Right atrium auricular region (tissue), 2 donors: ENCODE results near the gene RAI1. TPM values are rescaled to one million over a fixed set of nuclear protein-coding genes. Genes with fewer than 3 reads are reported as not detected.

Experiments
- DNase-seq: peaks from one replicate; pipeline ENCODE4 v3.0.0-alpha.2; 2019; ENCODE audit warnings: low spot score
- H3K27ac ChIP-seq, 2 donors: fragments of 200-600 bp; sonication (generic); 1 replicate in 1 of 2; 2 replicates in 1 of 2; pipeline ENCODE4 v1.5.1; 2016 to 2019
- H3K27me3 ChIP-seq, 2 donors: fragments of 200-600 bp; sonication (generic); one replicate each; pipeline versions ENCODE4 v1.5.1 to v1.6.0; 2017 to 2019
- H3K36me3 ChIP-seq: fragments of 200-600 bp; sonication (generic); one replicate; pipeline ENCODE4 v1.5.1; 2016
- H3K4me1 ChIP-seq, 2 donors: fragments of 200-600 bp; sonication (generic); one replicate each; pipeline versions ENCODE4 v1.5.1 to v1.6.0; 2017 to 2019
- H3K4me3 ChIP-seq, 2 donors: fragments of 200-600 bp; sonication (generic); 1 replicate in 1 of 2; 2 replicates in 1 of 2; pipeline ENCODE4 v1.5.1; 2017 to 2019; ENCODE audit warnings: mild to moderate bottlenecking in 1 of 2, moderate library complexity in 1 of 2
- H3K9me3 ChIP-seq, 2 donors: fragments of 200-600 bp; sonication (generic); one replicate each; pipeline ENCODE4 v1.5.1; 2019
- total RNA-seq, 2 donors: library from RNA; depleted of rRNA; stranded (reverse); fragments of >200 nt; gene quantifications; one replicate each; pipeline ENCODE4 v1.1.0, GENCODE V29; 2016
- TF ChIP-seq, protein P1 (sequence below), 2 donors: fragments of 200-600 bp; sonication (generic); IDR thresholded peaks; one replicate each; pipeline ENCODE4 v1.5.1; 2019; ENCODE audit warnings: antibody characterized with exemption in 2 of 2

RAI1 gene
- total RNA-seq, 2 donors from 2014 or later: 23.8 to 24.9 TPM

DNA sequence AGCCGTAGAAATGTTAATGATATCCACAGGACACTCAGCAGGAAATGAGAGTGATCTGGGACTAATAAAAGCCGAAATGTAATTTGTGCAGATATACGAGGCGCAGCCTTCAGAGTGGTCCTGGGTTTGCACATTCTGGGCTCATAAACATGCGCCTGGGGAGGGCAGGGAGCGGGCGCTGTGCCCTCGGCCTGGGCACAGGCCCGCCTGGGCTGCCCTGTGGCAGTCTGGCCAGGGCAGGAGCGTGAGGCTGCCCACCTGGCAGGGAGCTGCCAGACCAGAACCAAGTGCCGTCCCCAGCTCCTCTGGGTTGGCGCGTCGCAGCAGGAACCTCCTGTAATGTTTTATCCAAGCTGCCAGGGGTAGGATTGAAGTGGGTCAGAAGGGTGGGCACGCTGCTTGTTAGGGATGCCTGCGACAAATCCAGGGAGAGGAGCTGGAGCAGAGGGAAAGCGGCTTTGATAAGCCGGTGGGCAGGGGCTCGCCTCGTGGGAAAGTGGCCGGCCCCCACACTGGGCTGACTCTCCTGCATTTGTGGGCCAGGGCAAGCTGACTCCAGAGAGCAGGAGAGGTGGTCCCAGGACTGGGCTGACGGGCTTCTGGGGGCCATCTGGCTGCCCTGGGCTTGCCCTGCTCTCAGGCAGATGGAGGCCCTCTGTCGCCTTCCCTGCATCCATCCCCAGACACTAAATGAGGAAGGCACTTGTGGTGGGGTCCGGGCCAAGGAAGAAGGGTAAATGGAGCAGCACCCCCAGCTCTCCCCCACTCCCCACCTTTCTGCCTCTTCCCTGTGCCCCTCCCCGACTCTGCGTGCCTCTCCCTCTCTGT lies 109.6 kb downstream of the RAI1 start:
- Histone ChIP-seq H3K9me3 (no peaks in the 10 kb centered on the region), H3K4me3 (no peak overlapping the region), H3K27ac (peak overlapping the region in 1 of 2 donors; percentile 38), H3K36me3 (peaks cover 21% of the 10 kb centered on the region), H3K27me3 (no peaks in the 10 kb centered on the region), H3K4me1 (peaks cover 0 to 73% of the 10 kb centered on the region in 2 donors)
- TF ChIP-seq, protein P1, sequence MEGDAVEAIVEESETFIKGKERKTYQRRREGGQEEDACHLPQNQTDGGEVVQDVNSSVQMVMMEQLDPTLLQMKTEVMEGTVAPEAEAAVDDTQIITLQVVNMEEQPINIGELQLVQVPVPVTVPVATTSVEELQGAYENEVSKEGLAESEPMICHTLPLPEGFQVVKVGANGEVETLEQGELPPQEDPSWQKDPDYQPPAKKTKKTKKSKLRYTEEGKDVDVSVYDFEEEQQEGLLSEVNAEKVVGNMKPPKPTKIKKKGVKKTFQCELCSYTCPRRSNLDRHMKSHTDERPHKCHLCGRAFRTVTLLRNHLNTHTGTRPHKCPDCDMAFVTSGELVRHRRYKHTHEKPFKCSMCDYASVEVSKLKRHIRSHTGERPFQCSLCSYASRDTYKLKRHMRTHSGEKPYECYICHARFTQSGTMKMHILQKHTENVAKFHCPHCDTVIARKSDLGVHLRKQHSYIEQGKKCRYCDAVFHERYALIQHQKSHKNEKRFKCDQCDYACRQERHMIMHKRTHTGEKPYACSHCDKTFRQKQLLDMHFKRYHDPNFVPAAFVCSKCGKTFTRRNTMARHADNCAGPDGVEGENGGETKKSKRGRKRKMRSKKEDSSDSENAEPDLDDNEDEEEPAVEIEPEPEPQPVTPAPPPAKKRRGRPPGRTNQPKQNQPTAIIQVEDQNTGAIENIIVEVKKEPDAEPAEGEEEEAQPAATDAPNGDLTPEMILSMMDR (IDR thresholded peaks at IDR 0.05): no peak
- no peak for DNase-seq

DNA sequence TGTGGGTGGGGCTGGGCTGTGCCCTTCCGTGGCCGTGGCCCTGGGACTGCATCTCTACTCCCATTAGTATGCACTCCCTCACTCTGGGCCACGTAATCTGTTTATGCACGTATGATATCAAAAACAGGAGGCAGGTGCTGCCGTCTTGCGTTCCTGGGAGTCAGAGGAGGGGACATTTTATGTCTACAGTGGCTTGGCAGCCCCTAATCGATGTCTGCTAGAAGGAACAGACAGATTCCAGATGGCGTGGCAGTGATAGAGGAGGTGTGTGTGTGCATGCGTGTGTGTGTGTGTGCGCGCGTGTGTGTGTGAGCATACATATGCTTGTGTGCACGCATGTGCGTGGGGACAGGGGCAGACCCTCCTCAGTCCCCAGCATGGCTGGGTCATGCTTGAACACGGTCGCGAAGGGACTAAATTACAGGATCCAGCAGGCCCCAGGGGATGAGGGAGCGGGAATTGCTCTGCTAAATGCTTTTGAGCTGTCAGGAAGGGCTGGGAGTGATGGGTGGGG lies 110.8 kb downstream of the RAI1 start:
- DNase-seq: no peak
- peaks cover 0 to 61% of the 10 kb centered on the region in 2 donors for H3K4me1 ChIP-seq
- H3K36me3 ChIP-seq: peaks cover 32% of the 10 kb centered on the region
- peak overlapping the region in 1 of 2 donors; percentile 13 for H3K4me3 ChIP-seq
- H3K27me3 ChIP-seq: no peaks in the 10 kb centered on the region
- TF ChIP-seq, protein P1 (IDR thresholded peaks at IDR 0.05): no peak
- H3K27ac ChIP-seq: peak overlapping the region; percentile 50 to 67
- no peaks in the 10 kb centered on the region for H3K9me3 ChIP-seq

DNA sequence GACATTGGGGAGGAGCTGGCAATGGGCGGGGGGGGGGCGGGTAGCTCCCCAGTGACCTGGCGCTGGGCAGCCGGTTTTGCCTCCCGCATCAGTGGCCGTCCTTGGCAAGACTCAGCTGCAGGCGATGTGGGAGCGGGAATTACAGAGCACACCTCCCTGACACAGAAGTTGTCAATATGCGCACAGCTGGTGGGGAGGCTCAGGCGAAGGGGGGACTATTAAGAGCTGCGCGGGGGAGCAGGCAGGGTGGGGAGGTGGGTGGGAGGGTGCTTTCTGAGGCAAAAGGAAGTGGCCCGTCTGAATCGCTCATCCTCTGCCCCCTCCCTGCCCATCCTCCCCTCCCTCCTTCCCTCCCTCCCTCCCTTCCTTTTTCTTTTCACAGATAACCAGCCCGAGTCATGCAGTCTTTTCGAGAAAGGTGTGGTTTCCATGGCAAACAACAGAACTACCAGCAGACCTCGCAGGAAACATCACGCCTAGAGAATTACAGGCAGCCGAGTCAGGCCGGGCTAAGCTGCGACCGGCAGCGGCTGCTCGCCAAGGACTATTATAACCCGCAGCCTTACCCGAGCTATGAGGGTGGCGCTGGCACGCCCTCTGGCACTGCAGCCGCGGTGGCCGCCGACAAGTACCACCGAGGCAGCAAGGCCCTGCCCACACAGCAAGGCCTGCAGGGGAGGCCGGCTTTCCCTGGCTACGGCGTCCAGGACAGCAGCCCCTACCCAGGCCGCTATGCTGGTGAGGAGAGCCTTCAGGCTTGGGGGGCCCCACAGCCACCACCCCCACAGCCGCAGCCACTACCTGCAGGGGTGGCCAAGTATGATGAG lies 111.5 kb downstream of the RAI1 start:
- no peak for DNase-seq
- Histone ChIP-seq H3K9me3 (no peaks in the 10 kb centered on the region), H3K36me3 (peaks cover 39% of the 10 kb centered on the region), H3K27ac (peak overlapping the region; percentile 50 to 67), H3K4me3 (peak overlapping the region in 1 of 2 donors; percentile 13), H3K27me3 (no peaks in the 10 kb centered on the region), H3K4me1 (peaks cover 0 to 60% of the 10 kb centered on the region in 2 donors)
- TF ChIP-seq, protein P1 (IDR thresholded peaks at IDR 0.05): peak in 1 of 2 donors; percentile 15

DNA sequence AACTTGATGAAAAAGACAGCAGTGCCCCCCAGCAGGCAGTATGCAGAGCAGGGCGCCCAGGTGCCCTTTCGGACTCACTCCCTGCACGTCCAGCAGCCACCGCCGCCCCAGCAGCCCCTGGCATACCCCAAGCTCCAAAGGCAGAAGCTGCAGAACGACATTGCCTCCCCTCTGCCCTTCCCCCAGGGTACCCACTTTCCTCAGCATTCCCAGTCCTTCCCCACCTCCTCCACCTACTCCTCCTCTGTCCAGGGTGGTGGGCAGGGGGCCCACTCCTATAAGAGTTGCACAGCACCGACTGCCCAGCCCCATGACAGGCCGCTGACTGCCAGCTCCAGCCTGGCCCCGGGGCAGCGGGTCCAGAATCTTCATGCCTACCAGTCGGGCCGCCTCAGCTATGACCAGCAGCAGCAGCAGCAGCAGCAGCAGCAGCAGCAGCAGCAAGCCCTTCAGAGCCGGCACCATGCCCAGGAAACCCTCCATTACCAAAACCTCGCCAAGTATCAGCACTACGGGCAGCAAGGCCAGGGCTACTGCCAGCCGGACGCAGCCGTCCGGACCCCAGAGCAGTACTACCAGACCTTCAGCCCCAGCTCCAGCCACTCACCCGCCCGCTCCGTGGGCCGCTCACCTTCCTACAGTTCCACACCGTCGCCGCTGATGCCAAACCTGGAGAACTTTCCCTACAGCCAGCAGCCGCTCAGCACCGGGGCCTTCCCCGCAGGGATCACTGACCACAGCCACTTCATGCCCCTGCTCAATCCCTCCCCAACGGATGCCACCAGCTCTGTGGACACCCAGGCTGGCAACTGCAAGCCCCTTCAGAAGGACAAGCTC lies 112.3 kb downstream of the RAI1 start:
- Histone ChIP-seq H3K4me3 (no peak overlapping the region), H3K27me3 (no peaks in the 10 kb centered on the region), H3K36me3 (peaks cover 47% of the 10 kb centered on the region), H3K27ac (peak overlapping the region; percentile 50 to 67), H3K4me1 (peaks cover 0 to 65% of the 10 kb centered on the region in 2 donors), H3K9me3 (no peaks in the 10 kb centered on the region)
- TF ChIP-seq, protein P1 (IDR thresholded peaks at IDR 0.05): no peak
- no peak for DNase-seq

DNA sequence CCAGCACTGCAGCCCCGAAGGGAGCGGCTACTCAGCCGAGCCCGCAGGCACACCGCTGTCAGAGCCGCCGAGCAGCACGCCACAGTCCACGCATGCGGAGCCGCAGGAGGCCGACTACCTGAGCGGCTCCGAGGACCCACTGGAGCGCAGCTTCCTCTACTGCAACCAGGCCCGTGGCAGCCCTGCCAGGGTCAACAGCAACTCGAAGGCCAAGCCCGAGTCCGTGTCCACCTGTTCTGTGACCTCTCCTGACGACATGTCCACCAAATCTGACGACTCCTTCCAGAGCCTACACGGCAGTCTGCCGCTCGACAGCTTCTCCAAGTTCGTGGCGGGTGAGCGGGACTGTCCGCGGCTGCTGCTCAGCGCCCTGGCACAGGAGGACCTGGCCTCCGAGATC lies 113.1 kb downstream of the RAI1 start:
- TF ChIP-seq, protein P1 (IDR thresholded peaks at IDR 0.05): no peak
- Histone ChIP-seq H3K27ac (peak overlapping the region in 1 of 2 donors; percentile 67), H3K4me1 (peaks cover 0 to 61% of the 10 kb centered on the region in 2 donors), H3K9me3 (no peaks in the 10 kb centered on the region), H3K27me3 (no peaks in the 10 kb centered on the region), H3K36me3 (peaks cover 55% of the 10 kb centered on the region), H3K4me3 (no peak overlapping the region)
- DNase-seq: no peak
